Measurements from ENCODE around the gene RPTOR. TPM values are rescaled to one million over a fixed set of nuclear protein-coding genes. Genes with fewer than 3 reads are reported as not detected.
"Not testable (repeated sequence)": the region's sequence is repeated elsewhere in the genome, so short reads cannot be mapped to it uniquely, and the experiment has no call there.

The RPTOR gene
- total RNA-seq, 1 donor from 2014 or later = 65.9 TPM

- ChIA-PET CTCF (no interaction called here), POLR2A (no interaction called here)
- intact Hi-C loops (cut with micrococcal nuclease) = no loop called here
- peaks cover 4% of the 10 kb centered on the region for H3K4me1 Mint-ChIP-seq
- no peak for TF ChIP-seq CTCF (IDR thresholded peaks at IDR 0.05)
- H3K4me3 Mint-ChIP-seq = no peak overlapping the region
- no peak overlapping the region for H3K27ac Mint-ChIP-seq
- DNase-seq = no peak
- ATAC-seq (ENCODE audit: low read depth) = no peak
- H3K36me3 Mint-ChIP-seq (ENCODE audit: low read depth) = no peaks in the 10 kb centered on the region
- peaks cover 4% of the 10 kb centered on the region for H3K9me3 Mint-ChIP-seq
- no peaks in the 10 kb centered on the region for H3K27me3 Mint-ChIP-seq
Observed at GRCh38 chr17:80694992-80695912, 150.6 kb downstream of the RPTOR start.

- peaks cover 4% of the 10 kb centered on the region for H3K4me1 Mint-ChIP-seq
- ChIA-PET POLR2A (no interaction called here), CTCF (no interaction called here)
- DNase-seq = no peak
- no peaks in the 10 kb centered on the region for H3K27me3 Mint-ChIP-seq
- no peak for TF ChIP-seq CTCF (IDR thresholded peaks at IDR 0.05)
- peaks cover 4% of the 10 kb centered on the region for H3K9me3 Mint-ChIP-seq
- no peaks in the 10 kb centered on the region for H3K36me3 Mint-ChIP-seq (ENCODE audit: low read depth)
- no peak for ATAC-seq (ENCODE audit: low read depth)
- intact Hi-C loops (cut with micrococcal nuclease) = no loop called here
- no peak overlapping the region for H3K4me3 Mint-ChIP-seq
- H3K27ac Mint-ChIP-seq = no peak overlapping the region
Observed at GRCh38 chr17:80695979-80696378, 151.3 kb downstream of the RPTOR start.

- peaks cover 4% of the 10 kb centered on the region for H3K9me3 Mint-ChIP-seq
- H3K27ac Mint-ChIP-seq = no peak overlapping the region
- TF ChIP-seq CTCF (IDR thresholded peaks at IDR 0.05) = no peak
- DNase-seq = no peak
- no peak overlapping the region for H3K4me3 Mint-ChIP-seq
- CTCF ChIA-PET = no interaction called here
- ATAC-seq (ENCODE audit: low read depth) = no peak
- intact Hi-C loops (cut with micrococcal nuclease) = no loop called here
- H3K27me3 Mint-ChIP-seq = no peaks in the 10 kb centered on the region
- H3K4me1 Mint-ChIP-seq = peaks cover 4% of the 10 kb centered on the region
- POLR2A ChIA-PET = no interaction called here
- no peaks in the 10 kb centered on the region for H3K36me3 Mint-ChIP-seq (ENCODE audit: low read depth)
Observed at GRCh38 chr17:80696456-80696855, 151.8 kb downstream of the RPTOR start.

GRCh38 chr17:80696964-80697363 is 152.3 kb downstream of the RPTOR start:
- Mint-ChIP-seq H3K4me3 (no peak overlapping the region), H3K4me1 (peaks cover 4% of the 10 kb centered on the region), H3K36me3 (ENCODE audit: low read depth) (no peaks in the 10 kb centered on the region), H3K9me3 (peaks cover 4% of the 10 kb centered on the region), H3K27ac (no peak overlapping the region), H3K27me3 (no peaks in the 10 kb centered on the region)
- intact Hi-C loops (cut with micrococcal nuclease) = no loop called here
- ATAC-seq (ENCODE audit: low read depth) (no peak), DNase-seq (no peak)
- CTCF ChIA-PET = no interaction called here
- no peak for TF ChIP-seq CTCF (IDR thresholded peaks at IDR 0.05)
- POLR2A ChIA-PET = no interaction called here

- Mint-ChIP-seq H3K36me3 (ENCODE audit: low read depth) (no peaks in the 10 kb centered on the region), H3K27ac (no peak overlapping the region), H3K27me3 (no peaks in the 10 kb centered on the region), H3K4me3 (no peak overlapping the region), H3K9me3 (peaks cover 7% of the 10 kb centered on the region), H3K4me1 (peaks cover 15% of the 10 kb centered on the region)
- intact Hi-C loops (cut with micrococcal nuclease) = no loop called here
- ATAC-seq (ENCODE audit: low read depth) = no peak
- no peak for DNase-seq
- POLR2A ChIA-PET = no interaction called here
- CTCF ChIA-PET = no interaction called here
- TF ChIP-seq CTCF (IDR thresholded peaks at IDR 0.05) = no peak
Observed at GRCh38 chr17:80698297-80698696, 153.7 kb downstream of the RPTOR start.

GRCh38 chr17:80699205-80699604 is 154.6 kb downstream of the RPTOR start:
- ATAC-seq (ENCODE audit: low read depth); intact Hi-C loops (cut with micrococcal nuclease); H3K4me3 Mint-ChIP-seq; H3K27me3 Mint-ChIP-seq; H3K9me3 Mint-ChIP-seq; H3K27ac Mint-ChIP-seq; CTCF ChIA-PET; H3K36me3 Mint-ChIP-seq (ENCODE audit: low read depth); DNase-seq: not testable (repeated sequence)
- POLR2A ChIA-PET = interaction anchor here (0.7 kb wide), 1 partner anchor 8 kb away, joined by 3 read pairs; no protein-coding TSS in a partner anchor
- peaks cover 24% of the 10 kb centered on the region for H3K4me1 Mint-ChIP-seq
